Psoas muscle (tissue), 8 donors: ENCODE results near the gene NYAP2. TPM values are rescaled to one million over a fixed set of nuclear protein-coding genes. Genes with fewer than 3 reads are reported as not detected.

Experiments
- ATAC-seq, 4 donors: fragments of 200-7000 bp; cut with Tn5 transposase; one replicate each; pipeline ENCODE4 v1.9.1; 2020; ENCODE audit warnings: moderate library complexity in 3 of 4, mild to moderate bottlenecking in 2 of 4
- DNase-seq, 2 donors: peaks; one replicate each; pipeline ENCODE4 v3.0.0-alpha.2; 2020
- H3K27ac ChIP-seq: fragments of 200-600 bp; one replicate; pipeline ENCODE4 v1.8.0; 2022
- H3K27me3 ChIP-seq, 3 donors: fragments of 200-600 bp in 1 of 3; one replicate each; pipeline versions ENCODE4 v1.6.1 to v1.8.0; 2013 to 2022; ENCODE audit warnings: low read length in 2 of 3, mild to moderate bottlenecking in 2 of 3, moderate library complexity in 1 of 3; ENCODE audit not compliant: insufficient read depth in 3 of 3
- H3K36me3 ChIP-seq, 2 donors: fragments of 200-600 bp in 1 of 2; one replicate each; pipeline versions ENCODE4 v1.6.1 to v1.8.0; 2013 to 2022; ENCODE audit warnings: low read depth in 1 of 2, mild to moderate bottlenecking in 1 of 2, moderate library complexity in 1 of 2; ENCODE audit not compliant: insufficient read depth in 1 of 2
- H3K4me1 ChIP-seq: fragments of 200-600 bp; one replicate; pipeline ENCODE4 v1.8.0; 2022
- H3K4me3 ChIP-seq: fragments of 200-600 bp; one replicate; pipeline ENCODE4 v1.8.0; 2022; ENCODE audit warnings: mild to moderate bottlenecking
- H3K9me3 ChIP-seq: fragments of 200-600 bp; one replicate; pipeline ENCODE4 v1.8.0; 2022
- WGBS, 3 donors: extraction: QIAGEN DNeasy Blood & Tissue Kit; methylation state at CpG; one replicate each; pipeline versions ENCODE4 v1.1.6 to v1.1.7; 2013; 5-methylcytosine and 5-hydroxymethylcytosine counted together
- intact Hi-C, 2 donors: fragments of 100-400 bp; cut with DNase I; formaldehyde crosslinking; loops; one replicate each; pipeline versions ENCODE4 v1.11.0 to v1.14.2; 2022
- polyA plus RNA-seq, 3 donors: library from polyadenylated mRNA; stranded (reverse); fragments of 200-250 nt; gene quantifications; one replicate each; pipeline ENCODE4 v1.2.3, GENCODE V29; 2013
- total RNA-seq, 4 donors: library from RNA; stranded (reverse); fragmentation: NEBNext Ultra II Directional in 2 of 4; extraction: Animal tissue kit (Norgen Biotek cat#: 25700) in 2 of 4; gene quantifications; one replicate each; pipeline versions ENCODE4 v1.2.1 to v1.2.4, GENCODE V29; 2021 to 2023
- TF ChIP-seq, protein P1 (sequence below): fragments of 200-600 bp; IDR thresholded peaks from one replicate; pipeline ENCODE4 v1.8.0; 2022; ENCODE audit warnings: antibody characterized with exemption
- donor health status: healthy with polysubstance abuse.
- donor health status: DM: no; HTN: no; CAD: no; lungs with moderate emphysema.
- donor health status: Bipolar disorder and iron deficiency.
- donor health status: healthy.
- donor health status: DM: yes; HTN: yes; CAD: no.
- donor health status: DM: no; HTN: no; CAD: no.
- donor health status: DM: no; HTN: no; CAD: no.
- donor health status: DM: yes; HTN: yes; CAD: no.

NYAP2 gene
- total and polyA plus RNA-seq, 7 donors = 0.03 to 5.0 (median 0.90) TPM

DNA sequence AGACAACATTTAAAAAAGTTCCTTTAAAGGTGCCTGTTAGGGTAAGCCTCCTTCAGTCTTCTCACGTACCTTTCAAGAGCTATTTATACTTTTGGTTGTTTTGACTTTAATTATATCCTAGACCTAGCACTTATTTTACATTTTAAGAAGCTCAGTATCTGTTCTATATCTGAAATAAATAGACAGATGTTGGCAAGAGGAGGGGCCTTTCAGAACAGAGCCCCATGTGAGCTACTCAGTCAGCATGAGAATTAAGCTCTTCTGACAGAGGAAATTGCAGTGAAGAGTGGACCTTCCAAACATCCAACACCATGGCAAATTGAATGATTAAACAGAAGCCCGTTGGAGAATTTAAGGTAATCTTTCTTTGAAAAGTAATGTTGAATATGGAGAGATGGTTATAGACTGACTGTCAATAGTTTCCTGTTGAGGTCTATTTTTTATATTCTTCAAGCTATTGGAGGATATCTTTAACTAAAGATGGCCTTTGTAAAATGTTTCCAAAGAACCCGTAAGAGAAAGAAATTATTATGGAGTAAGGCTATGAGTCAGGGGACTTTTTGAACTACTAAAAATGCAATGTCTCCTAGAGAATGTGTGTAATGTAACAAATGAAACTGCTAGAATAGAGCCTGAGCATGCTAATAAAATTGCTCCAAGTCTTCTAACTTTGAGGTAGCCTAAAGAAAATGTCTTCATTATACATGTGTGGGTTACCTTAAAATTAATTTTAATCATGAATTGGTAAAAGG is 17.3 kb downstream of the NYAP2 start:
- no peak overlapping the region for H3K4me3 ChIP-seq
- TF ChIP-seq, protein P1, sequence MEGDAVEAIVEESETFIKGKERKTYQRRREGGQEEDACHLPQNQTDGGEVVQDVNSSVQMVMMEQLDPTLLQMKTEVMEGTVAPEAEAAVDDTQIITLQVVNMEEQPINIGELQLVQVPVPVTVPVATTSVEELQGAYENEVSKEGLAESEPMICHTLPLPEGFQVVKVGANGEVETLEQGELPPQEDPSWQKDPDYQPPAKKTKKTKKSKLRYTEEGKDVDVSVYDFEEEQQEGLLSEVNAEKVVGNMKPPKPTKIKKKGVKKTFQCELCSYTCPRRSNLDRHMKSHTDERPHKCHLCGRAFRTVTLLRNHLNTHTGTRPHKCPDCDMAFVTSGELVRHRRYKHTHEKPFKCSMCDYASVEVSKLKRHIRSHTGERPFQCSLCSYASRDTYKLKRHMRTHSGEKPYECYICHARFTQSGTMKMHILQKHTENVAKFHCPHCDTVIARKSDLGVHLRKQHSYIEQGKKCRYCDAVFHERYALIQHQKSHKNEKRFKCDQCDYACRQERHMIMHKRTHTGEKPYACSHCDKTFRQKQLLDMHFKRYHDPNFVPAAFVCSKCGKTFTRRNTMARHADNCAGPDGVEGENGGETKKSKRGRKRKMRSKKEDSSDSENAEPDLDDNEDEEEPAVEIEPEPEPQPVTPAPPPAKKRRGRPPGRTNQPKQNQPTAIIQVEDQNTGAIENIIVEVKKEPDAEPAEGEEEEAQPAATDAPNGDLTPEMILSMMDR = no peak
- no peak overlapping the region for H3K27ac ChIP-seq
- no peaks in the 10 kb centered on the region for H3K9me3 ChIP-seq
- ATAC-seq (no peak), DNase-seq (no peak)
- intact Hi-C loops = no loop called here
- WGBS, 3 donors = 64 to 77% (median 68%) methylated on average over 3 of the region's 3 CpGs
- H3K27me3 ChIP-seq = no peaks in the 10 kb centered on the region
- H3K4me1 ChIP-seq = no peaks in the 10 kb centered on the region
- H3K36me3 ChIP-seq = no peaks in the 10 kb centered on the region

DNA sequence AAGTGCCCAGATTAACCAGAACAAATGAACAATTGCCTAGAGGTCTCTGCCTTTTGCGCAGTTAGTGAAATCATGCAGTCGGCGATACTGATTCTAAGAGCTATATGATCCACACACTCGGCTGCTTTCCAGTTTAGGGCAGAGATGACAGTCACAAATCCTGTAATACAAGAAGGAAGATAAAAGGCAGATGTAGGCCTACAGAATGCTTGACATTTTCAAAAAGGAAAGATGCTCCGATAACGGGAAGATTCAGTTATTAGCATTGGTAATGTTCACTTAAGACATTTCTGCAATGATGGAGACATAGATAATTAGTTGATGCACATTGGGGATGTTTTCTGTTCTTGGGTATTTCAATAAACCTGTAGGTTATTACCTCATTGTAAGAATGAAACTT is 19.5 kb downstream of the NYAP2 start:
- Histone ChIP-seq H3K4me1 (no peaks in the 10 kb centered on the region), H3K36me3 (no peaks in the 10 kb centered on the region), H3K9me3 (no peaks in the 10 kb centered on the region), H3K4me3 (no peak overlapping the region), H3K27ac (no peak overlapping the region), H3K27me3 (no peaks in the 10 kb centered on the region)
- intact Hi-C loops = no loop called here
- DNase-seq = no peak
- 85 to 90% (median 86%) methylated on average over 6 of the region's 6 CpGs for whole genome bisulfite sequencing, 3 donors
- TF ChIP-seq, protein P1 = no peak
- ATAC-seq = no peak

DNA sequence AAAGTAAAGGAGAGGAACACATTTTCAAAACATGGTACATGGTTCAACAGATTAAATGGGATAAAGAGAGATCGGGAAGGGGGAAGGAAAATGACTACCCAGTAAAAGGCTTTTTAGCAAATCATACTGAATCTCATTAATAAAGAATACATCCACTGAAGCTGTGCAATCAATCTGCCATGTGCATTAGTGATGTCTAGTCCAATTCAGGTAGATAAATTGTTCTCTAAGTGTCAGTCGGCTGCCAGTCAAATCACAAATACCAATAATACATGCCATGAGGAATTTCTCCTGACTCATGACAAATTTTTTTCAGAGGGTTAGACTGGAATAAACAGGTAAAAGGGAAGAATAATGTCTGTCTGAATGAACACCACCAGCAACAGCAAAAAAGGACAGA is 22.6 kb downstream of the NYAP2 start:
- no peak for DNase-seq
- TF ChIP-seq, protein P1 = no peak
- WGBS, 3 donors = 89 to 92% (median 89%) methylated on average over 2 of the region's 2 CpGs
- Histone ChIP-seq H3K27me3 (no peaks in the 10 kb centered on the region), H3K9me3 (no peaks in the 10 kb centered on the region), H3K4me3 (no peak overlapping the region), H3K4me1 (no peaks in the 10 kb centered on the region), H3K36me3 (no peaks in the 10 kb centered on the region), H3K27ac (no peak overlapping the region)
- no peak for ATAC-seq
- intact Hi-C loops = no loop called here

DNA sequence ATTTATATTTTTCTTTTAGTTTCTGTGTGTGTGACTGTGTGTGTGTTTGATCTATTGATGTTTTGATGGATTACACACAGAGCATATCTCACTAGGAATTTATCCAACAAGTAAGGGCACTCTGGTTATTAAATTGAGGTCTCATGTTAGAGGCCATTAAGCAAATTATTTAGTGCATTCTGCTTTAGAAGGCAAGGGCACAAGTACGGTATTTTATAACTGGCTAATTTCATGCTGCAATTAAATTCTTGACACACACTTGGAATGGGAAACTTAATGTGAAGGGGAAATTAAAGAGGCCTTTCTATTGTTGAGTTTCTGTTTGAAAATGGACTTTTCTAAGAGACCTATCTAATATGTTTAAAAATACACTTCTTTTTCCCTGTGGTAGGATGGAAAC is 25.8 kb downstream of the NYAP2 start:
- 39 to 48% (median 43%) methylated on average over 1 of the region's 1 CpG for WGBS, 3 donors
- Histone ChIP-seq H3K4me1 (no peaks in the 10 kb centered on the region), H3K36me3 (no peaks in the 10 kb centered on the region), H3K27me3 (no peaks in the 10 kb centered on the region), H3K9me3 (no peaks in the 10 kb centered on the region), H3K27ac (no peak overlapping the region), H3K4me3 (no peak overlapping the region)
- TF ChIP-seq, protein P1 = no peak
- DNase-seq (no peak), ATAC-seq (no peak)
- intact Hi-C loops = no loop called here

DNA sequence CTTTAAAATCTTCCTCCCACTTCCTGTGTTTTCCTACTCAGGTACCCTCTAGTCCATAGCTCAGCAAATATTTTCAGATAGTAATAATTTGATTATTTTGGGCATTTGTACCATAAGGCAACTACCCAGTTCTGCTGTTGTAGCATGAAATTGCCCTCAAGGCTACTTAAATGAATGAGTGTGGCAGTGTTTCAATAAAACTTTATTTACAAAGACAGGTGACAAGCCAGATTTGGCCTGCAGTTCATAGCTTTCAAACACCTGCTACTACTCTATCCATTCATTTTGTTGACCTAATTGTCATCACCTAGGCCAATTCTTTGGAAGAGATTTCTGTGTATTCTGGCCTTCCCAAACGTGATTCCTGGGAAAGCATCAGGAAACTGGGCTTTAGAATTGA is 28.9 kb downstream of the NYAP2 start:
- Histone ChIP-seq H3K27me3 (no peaks in the 10 kb centered on the region), H3K36me3 (no peaks in the 10 kb centered on the region), H3K9me3 (no peaks in the 10 kb centered on the region), H3K4me1 (no peaks in the 10 kb centered on the region), H3K27ac (no peak overlapping the region), H3K4me3 (no peak overlapping the region)
- intact Hi-C loops = no loop called here
- 28 to 46% (median 31%) methylated on average over 1 of the region's 1 CpG for WGBS, 3 donors
- DNase-seq (no peak), ATAC-seq (no peak)
- TF ChIP-seq, protein P1 = no peak
